Measurements from ENCODE around the gene CSNK2A1. TPM values are rescaled to one million over a fixed set of nuclear protein-coding genes. Genes with fewer than 3 reads are reported as not detected.
A peak's percentile ranks its signal among the peaks of the same experiment; 100 is the strongest.

The CSNK2A1 gene
- total RNA-seq, 1 experiment from 2014 or later: 229 TPM

DNA sequence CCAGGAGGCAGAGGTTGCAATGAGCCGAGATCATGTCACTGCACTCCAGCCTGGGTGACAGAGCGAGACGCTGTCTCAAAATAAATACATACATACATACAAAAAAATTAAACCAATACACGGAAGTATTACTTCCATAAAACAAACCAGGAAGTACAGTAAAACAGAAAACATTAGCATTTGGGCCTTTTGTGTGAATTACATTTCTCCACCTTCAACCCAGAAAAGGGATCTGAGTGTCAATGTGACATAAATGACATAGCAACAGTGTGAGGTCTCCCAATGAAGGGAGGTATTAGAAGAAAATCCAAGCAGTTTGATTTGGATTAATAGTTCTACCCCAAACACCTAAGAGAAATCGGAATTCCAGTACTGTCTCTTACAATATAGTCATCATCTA is 10.1 kb downstream of the CSNK2A1 start:
- no peak overlapping the region for H2BK15ac ChIP-seq (ENCODE audit: low read depth, low read length)
- TF ChIP-seq, protein P1, sequence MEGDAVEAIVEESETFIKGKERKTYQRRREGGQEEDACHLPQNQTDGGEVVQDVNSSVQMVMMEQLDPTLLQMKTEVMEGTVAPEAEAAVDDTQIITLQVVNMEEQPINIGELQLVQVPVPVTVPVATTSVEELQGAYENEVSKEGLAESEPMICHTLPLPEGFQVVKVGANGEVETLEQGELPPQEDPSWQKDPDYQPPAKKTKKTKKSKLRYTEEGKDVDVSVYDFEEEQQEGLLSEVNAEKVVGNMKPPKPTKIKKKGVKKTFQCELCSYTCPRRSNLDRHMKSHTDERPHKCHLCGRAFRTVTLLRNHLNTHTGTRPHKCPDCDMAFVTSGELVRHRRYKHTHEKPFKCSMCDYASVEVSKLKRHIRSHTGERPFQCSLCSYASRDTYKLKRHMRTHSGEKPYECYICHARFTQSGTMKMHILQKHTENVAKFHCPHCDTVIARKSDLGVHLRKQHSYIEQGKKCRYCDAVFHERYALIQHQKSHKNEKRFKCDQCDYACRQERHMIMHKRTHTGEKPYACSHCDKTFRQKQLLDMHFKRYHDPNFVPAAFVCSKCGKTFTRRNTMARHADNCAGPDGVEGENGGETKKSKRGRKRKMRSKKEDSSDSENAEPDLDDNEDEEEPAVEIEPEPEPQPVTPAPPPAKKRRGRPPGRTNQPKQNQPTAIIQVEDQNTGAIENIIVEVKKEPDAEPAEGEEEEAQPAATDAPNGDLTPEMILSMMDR (conservative IDR thresholded peaks at IDR 0.05): no peak
- H2AFZ ChIP-seq (ENCODE audit: low read length): no peak overlapping the region
- peaks cover 77% of the 10 kb centered on the region for H3K79me2 ChIP-seq (ENCODE audit: insufficient read depth, low read length)
- peaks cover 9% of the 10 kb centered on the region; the same call in 1 of the 2 replicates for H3K4me1 ChIP-seq (ENCODE audit: insufficient read depth, low read length)
- H3K9ac ChIP-seq (ENCODE audit: extremely low read depth, insufficient read length, low read length): no peak overlapping the region
- peaks cover 7% of the 10 kb centered on the region for H3K79me1 ChIP-seq (ENCODE audit: insufficient read depth, low read depth, low read length, poor library complexity, severe bottlenecking)
- Mint-ChIP-seq H3K4me1 (peaks cover 58 to 59% of the 10 kb centered on the region in 2 experiments), H3K4me3 (no peak overlapping the region), H3K27ac (peak overlapping the region in 1 of 3 experiments; percentile 24; a peak in 1 of 7 replicates), H3K27me3 (ENCODE audit: low read depth) (no peaks in the 10 kb centered on the region), H3K9me3 (no peaks in the 10 kb centered on the region), H3K36me3 (ENCODE audit: insufficient read depth in 1 of 3, low read depth in 3 of 3) (peaks cover 2 to 17% (median 3%) of the 10 kb centered on the region in 3 experiments; a peak in 4 of 7 replicates)
- no peaks in the 10 kb centered on the region for H4K20me1 ChIP-seq (ENCODE audit: control insufficient read depth, insufficient read depth, insufficient read length)
- no peak overlapping the region for H2BK5ac ChIP-seq (ENCODE audit: insufficient read length, low read length)
- H2BK120ac ChIP-seq (ENCODE audit: low read depth, low read length, poor library complexity, severe bottlenecking): no peak overlapping the region
- H3K4me2 ChIP-seq (ENCODE audit: insufficient read depth, insufficient read length, low read length): no peak overlapping the region
- no peak overlapping the region for H3T11ph ChIP-seq (ENCODE audit: low read length)
- no peak overlapping the region for H2AK5ac ChIP-seq (ENCODE audit: insufficient read length, low read length)
- H3K23me2 ChIP-seq (ENCODE audit: insufficient read length, low read depth, low read length, poor library complexity, severe bottlenecking): no peaks in the 10 kb centered on the region
- no peak overlapping the region for H3K14ac ChIP-seq (ENCODE audit: insufficient read depth, low read length)
- no peak overlapping the region for H3K18ac ChIP-seq (ENCODE audit: insufficient read length, low read depth, low read length)
- DNase-seq: no peak
- H4K5ac ChIP-seq (ENCODE audit: insufficient read length, low read depth, low read length): no peak overlapping the region
- no peak overlapping the region for H3K4ac ChIP-seq (ENCODE audit: low read depth, low read length)
- H2BK12ac ChIP-seq (ENCODE audit: insufficient read length, low read depth, low read length): no peak overlapping the region
- H3K56ac ChIP-seq (ENCODE audit: insufficient read length, low read depth, low read length): no peak overlapping the region
- no peak overlapping the region for H4K8ac ChIP-seq (replicated peaks; ENCODE audit: insufficient read length, low read depth, low read length)
- H3K9me3 ChIP-seq (ENCODE audit: control insufficient read depth, low read depth, low read length): no peaks in the 10 kb centered on the region
- H3K27ac ChIP-seq (ENCODE audit: insufficient read length, low read depth, low read length): no peak overlapping the region
- no peak overlapping the region for H3K23ac ChIP-seq (ENCODE audit: insufficient read length, low read depth, low read length)
- H4K91ac ChIP-seq (ENCODE audit: insufficient read length, low read depth, low read length): no peak overlapping the region
- H3K27me3 ChIP-seq (ENCODE audit: insufficient read depth, low read length): no peaks in the 10 kb centered on the region
- no peak overlapping the region for H2BK20ac ChIP-seq (ENCODE audit: low read depth, low read length, poor library complexity, severe bottlenecking)
- WGBS (ENCODE audit: extremely low coverage, insufficient read length, low lambda C conversion rate): no CpG with 5 or more reads among the region's 5 CpGs
